KMS-11 (cell line): ENCODE data around the gene LNX1.

ENCODE experiments used
- H2AFZ ChIP-seq: fragments of 200-600 bp; sonication (generic); 2 replicates; pipeline ENCODE4 v1.6.1; 2016; ENCODE audit warnings: antibody characterized with exemption, mixed run types, low read depth
- H3K27ac ChIP-seq: fragments of 200-600 bp; sonication (generic); 2 replicates; pipeline ENCODE4 v1.6.1; 2016; ENCODE audit warnings: mild to moderate bottlenecking, mixed run types
- H3K27me3 ChIP-seq: fragments of 200-600 bp; sonication (generic); 2 replicates; pipeline ENCODE4 v1.6.1; 2017; ENCODE audit warnings: mild to moderate bottlenecking, low read depth, mixed run types, moderate library complexity; ENCODE audit not compliant: insufficient read depth
- H3K36me3 ChIP-seq: fragments of 200-600 bp; sonication (generic); 2 replicates; pipeline ENCODE4 v1.6.1; 2017; ENCODE audit warnings: mild to moderate bottlenecking, mixed run types; ENCODE audit not compliant: insufficient read depth
- H3K4me1 ChIP-seq: fragments of 200-600 bp; sonication (generic); 2 replicates; pipeline ENCODE4 v1.6.1; 2016; ENCODE audit warnings: mild to moderate bottlenecking, low read depth, mixed run types; ENCODE audit not compliant: poor library complexity, severe bottlenecking
- H3K4me2 ChIP-seq: fragments of 200-600 bp; sonication (generic); 2 replicates; pipeline ENCODE4 v1.7.0; 2016; ENCODE audit warnings: mild to moderate bottlenecking, mixed run types
- H3K4me3 ChIP-seq: fragments of 200-600 bp; sonication (generic); IDR thresholded peaks from 2 replicates; pipeline ENCODE4 v1.6.1; 2017; ENCODE audit warnings: low read depth, low read length, mixed read lengths; ENCODE audit not compliant: insufficient read depth
- H3K79me2 ChIP-seq: fragments of 200-600 bp; sonication (generic); 2 replicates; pipeline ENCODE4 v1.6.1; 2016; ENCODE audit warnings: low read depth, mixed run types; ENCODE audit not compliant: insufficient read depth
- H3K9ac ChIP-seq: fragments of 200-600 bp; sonication (generic); 2 replicates; pipeline ENCODE4 v1.6.1; 2016; ENCODE audit warnings: mild to moderate bottlenecking, mixed run types
- H4K20me1 ChIP-seq: fragments of 200-600 bp; sonication (generic); 2 replicates; pipeline ENCODE4 v1.6.1; 2016; ENCODE audit warnings: mild to moderate bottlenecking, mixed run types; ENCODE audit not compliant: insufficient read depth
- CTCF ChIP-seq: fragments of 200-600 bp; sonication (generic); conservative IDR thresholded peaks from 2 replicates; pipeline ENCODE4 v1.6.1; 2017; ENCODE audit warnings: low read depth, mild to moderate bottlenecking, antibody characterized with exemption, low read length, moderate library complexity, mixed read lengths

The LNX1 gene

GRCh38 chr4:53501561-53501960 is 89.7 kb downstream of the LNX1 start:
- no peak overlapping the region for H3K4me3 ChIP-seq
- no peaks in the 10 kb centered on the region for H3K36me3 ChIP-seq
- H4K20me1 ChIP-seq: no peaks in the 10 kb centered on the region
- no peaks in the 10 kb centered on the region for H3K79me2 ChIP-seq
- H3K4me2 ChIP-seq: no peak overlapping the region
- no peak overlapping the region for H3K9ac ChIP-seq
- no peaks in the 10 kb centered on the region for H3K4me1 ChIP-seq
- no peak for TF ChIP-seq CTCF
- no peak overlapping the region for H3K27ac ChIP-seq
- no peaks in the 10 kb centered on the region for H3K27me3 ChIP-seq
- H2AFZ ChIP-seq: no peak overlapping the region

GRCh38 chr4:53500546-53500945 is 90.7 kb downstream of the LNX1 start:
- no peak for TF ChIP-seq CTCF
- Histone ChIP-seq H3K36me3 (no peaks in the 10 kb centered on the region), H3K4me3 (no peak overlapping the region), H3K27ac (no peak overlapping the region), H3K4me2 (no peak overlapping the region), H4K20me1 (no peaks in the 10 kb centered on the region), H3K4me1 (no peaks in the 10 kb centered on the region), H3K79me2 (no peaks in the 10 kb centered on the region), H3K27me3 (no peaks in the 10 kb centered on the region), H3K9ac (no peak overlapping the region), H2AFZ (no peak overlapping the region)

GRCh38 chr4:53499791-53500190 is 91.5 kb downstream of the LNX1 start:
- H4K20me1 ChIP-seq: no peaks in the 10 kb centered on the region
- no peak overlapping the region for H3K4me3 ChIP-seq
- no peak for TF ChIP-seq CTCF
- no peaks in the 10 kb centered on the region for H3K4me1 ChIP-seq
- H3K79me2 ChIP-seq: no peaks in the 10 kb centered on the region
- H3K9ac ChIP-seq: no peak overlapping the region
- no peaks in the 10 kb centered on the region for H3K27me3 ChIP-seq
- H3K27ac ChIP-seq: no peak overlapping the region
- no peak overlapping the region for H2AFZ ChIP-seq
- no peaks in the 10 kb centered on the region for H3K36me3 ChIP-seq
- H3K4me2 ChIP-seq: no peak overlapping the region

- no peak overlapping the region for H3K27ac ChIP-seq
- no peaks in the 10 kb centered on the region for H3K4me1 ChIP-seq
- no peaks in the 10 kb centered on the region for H3K27me3 ChIP-seq
- H3K4me2 ChIP-seq: no peak overlapping the region
- TF ChIP-seq CTCF: no peak
- no peak overlapping the region for H3K9ac ChIP-seq
- H3K79me2 ChIP-seq: no peaks in the 10 kb centered on the region
- no peaks in the 10 kb centered on the region for H3K36me3 ChIP-seq
- H3K4me3 ChIP-seq: no peak overlapping the region
- no peak overlapping the region for H2AFZ ChIP-seq
- no peaks in the 10 kb centered on the region for H4K20me1 ChIP-seq
Observed at GRCh38 chr4:53498706-53499105, 92.6 kb downstream of the LNX1 start.
